Measurements from ENCODE around the gene POU3F2. TPM values are rescaled to one million over a fixed set of nuclear protein-coding genes. Genes with fewer than 3 reads are reported as not detected.
A peak's percentile ranks its signal among the peaks of the same experiment; 100 is the strongest.

POU3F2 gene
- polyA plus RNA-seq, 2 of the 4 experiments (the other 2 are of a cell fraction), result not detected

- ATAC-seq, result peak in 1 of 2 experiments; percentile 22; a peak in 2 of 6 replicates
Measured at GRCh38 chr6:98824902-98825599, 9.3 kb upstream of the POU3F2 start.

GRCh38 chr6:98825600-98826230 is 8.7 kb upstream of the POU3F2 start:
- Histone ChIP-seq H3K9me3 (no peaks in the 10 kb centered on the region), H3K4me2 (no peak overlapping the region), H3K4me3 (no peak overlapping the region), H3K4me1 (no peaks in the 10 kb centered on the region), H3K27ac (no peak overlapping the region)
- CTCF ChIA-PET, result no interaction called here
- no peak for DNase-seq (ENCODE audit: low read depth in 1 of 2, low spot score in 1 of 2)
- TF ChIP-seq MAX (IDR thresholded peaks at IDR 0.05), result no peak
- TF ChIP-seq, protein P1, sequence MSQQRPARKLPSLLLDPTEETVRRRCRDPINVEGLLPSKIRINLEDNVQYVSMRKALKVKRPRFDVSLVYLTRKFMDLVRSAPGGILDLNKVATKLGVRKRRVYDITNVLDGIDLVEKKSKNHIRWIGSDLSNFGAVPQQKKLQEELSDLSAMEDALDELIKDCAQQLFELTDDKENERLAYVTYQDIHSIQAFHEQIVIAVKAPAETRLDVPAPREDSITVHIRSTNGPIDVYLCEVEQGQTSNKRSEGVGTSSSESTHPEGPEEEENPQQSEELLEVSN (IDR thresholded peaks at IDR 0.05; ENCODE audit: borderline replicate concordance, low read depth), result no peak
- no peak for TF ChIP-seq SREBF2 (IDR thresholded peaks at IDR 0.05)
- TF ChIP-seq, protein P2, sequence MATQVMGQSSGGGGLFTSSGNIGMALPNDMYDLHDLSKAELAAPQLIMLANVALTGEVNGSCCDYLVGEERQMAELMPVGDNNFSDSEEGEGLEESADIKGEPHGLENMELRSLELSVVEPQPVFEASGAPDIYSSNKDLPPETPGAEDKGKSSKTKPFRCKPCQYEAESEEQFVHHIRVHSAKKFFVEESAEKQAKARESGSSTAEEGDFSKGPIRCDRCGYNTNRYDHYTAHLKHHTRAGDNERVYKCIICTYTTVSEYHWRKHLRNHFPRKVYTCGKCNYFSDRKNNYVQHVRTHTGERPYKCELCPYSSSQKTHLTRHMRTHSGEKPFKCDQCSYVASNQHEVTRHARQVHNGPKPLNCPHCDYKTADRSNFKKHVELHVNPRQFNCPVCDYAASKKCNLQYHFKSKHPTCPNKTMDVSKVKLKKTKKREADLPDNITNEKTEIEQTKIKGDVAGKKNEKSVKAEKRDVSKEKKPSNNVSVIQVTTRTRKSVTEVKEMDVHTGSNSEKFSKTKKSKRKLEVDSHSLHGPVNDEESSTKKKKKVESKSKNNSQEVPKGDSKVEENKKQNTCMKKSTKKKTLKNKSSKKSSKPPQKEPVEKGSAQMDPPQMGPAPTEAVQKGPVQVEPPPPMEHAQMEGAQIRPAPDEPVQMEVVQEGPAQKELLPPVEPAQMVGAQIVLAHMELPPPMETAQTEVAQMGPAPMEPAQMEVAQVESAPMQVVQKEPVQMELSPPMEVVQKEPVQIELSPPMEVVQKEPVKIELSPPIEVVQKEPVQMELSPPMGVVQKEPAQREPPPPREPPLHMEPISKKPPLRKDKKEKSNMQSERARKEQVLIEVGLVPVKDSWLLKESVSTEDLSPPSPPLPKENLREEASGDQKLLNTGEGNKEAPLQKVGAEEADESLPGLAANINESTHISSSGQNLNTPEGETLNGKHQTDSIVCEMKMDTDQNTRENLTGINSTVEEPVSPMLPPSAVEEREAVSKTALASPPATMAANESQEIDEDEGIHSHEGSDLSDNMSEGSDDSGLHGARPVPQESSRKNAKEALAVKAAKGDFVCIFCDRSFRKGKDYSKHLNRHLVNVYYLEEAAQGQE (IDR thresholded peaks at IDR 0.05), result no peak
- TF ChIP-seq TP53 (CRISPR knock-in tag; IDR thresholded peaks at IDR 0.05), result no peak
- TF ChIP-seq CEBPB (IDR thresholded peaks at IDR 0.05), result no peak
- TF ChIP-seq, protein P3, sequence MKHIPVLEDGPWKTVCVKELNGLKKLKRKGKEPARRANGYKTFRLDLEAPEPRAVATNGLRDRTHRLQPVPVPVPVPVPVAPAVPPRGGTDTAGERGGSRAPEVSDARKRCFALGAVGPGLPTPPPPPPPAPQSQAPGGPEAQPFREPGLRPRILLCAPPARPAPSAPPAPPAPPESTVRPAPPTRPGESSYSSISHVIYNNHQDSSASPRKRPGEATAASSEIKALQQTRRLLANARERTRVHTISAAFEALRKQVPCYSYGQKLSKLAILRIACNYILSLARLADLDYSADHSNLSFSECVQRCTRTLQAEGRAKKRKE (CRISPR knock-in tag; IDR thresholded peaks at IDR 0.05; ENCODE audit: low read depth), result no peak
- no peak for TF ChIP-seq KDM1A (IDR thresholded peaks at IDR 0.05; ENCODE audit: low read depth)
- no peak for TF ChIP-seq POLR2A (IDR thresholded peaks at IDR 0.05; ENCODE audit: low read length)
- TF ChIP-seq PHF8 (IDR thresholded peaks at IDR 0.05; ENCODE audit: borderline replicate concordance, low read depth), result no peak
- no peak for TF ChIP-seq TFCP2L1 (CRISPR knock-in tag; IDR thresholded peaks at IDR 0.05)
- TF ChIP-seq ESRRA (IDR thresholded peaks at IDR 0.05; ENCODE audit: borderline replicate concordance, low read length), result no peak
- no peak for TF ChIP-seq KDM5A (IDR thresholded peaks at IDR 0.05)
- no peak for TF ChIP-seq FOSB (CRISPR knock-in tag; IDR thresholded peaks at IDR 0.05)
- TF ChIP-seq FOXS1 (CRISPR knock-in tag; IDR thresholded peaks at IDR 0.05), result no peak
- WGBS (ENCODE audit: missing lambda C conversion rate), result 52% methylated on average over 19 of the region's 19 CpGs
- ATAC-seq, result no peak
- no peak for FAIRE-seq
- POLR2A ChIA-PET, result no interaction called here

More at GRCh38 chr6:98824902-98825599, 9.3 kb upstream of the POU3F2 start:
- POLR2A ChIA-PET, result no interaction called here
- Histone ChIP-seq H3K27ac (no peak overlapping the region), H3K4me1 (no peaks in the 10 kb centered on the region), H3K4me2 (peak overlapping the region; percentile 50), H3K9me3 (no peaks in the 10 kb centered on the region), H3K4me3 (0 out of 3 replicates have a peak overlapping the region, but pooled peaks have one; percentile 15)
- CTCF ChIA-PET, result no interaction called here
- WGBS (ENCODE audit: missing lambda C conversion rate), result 22% methylated on average over 7 of the region's 32 CpGs
- no peak for DNase-seq (ENCODE audit: low read depth in 1 of 2, low spot score in 1 of 2)
- TF ChIP-seq RAD21 (conservative IDR thresholded peaks at IDR 0.05 in 1 of 2, IDR thresholded peaks at IDR 0.05 in 1 of 2), result no peak
- no peak for TF ChIP-seq ZC3H11A (IDR thresholded peaks at IDR 0.05)
- TF ChIP-seq CBX2 (IDR thresholded peaks at IDR 0.05; ENCODE audit: borderline replicate concordance, low read depth), result no peak
- no peak for TF ChIP-seq CHD2 (IDR thresholded peaks at IDR 0.05; ENCODE audit: low read length, partially characterized antibody)
- no peak for TF ChIP-seq NFE2L2 (conservative IDR thresholded peaks at IDR 0.05; ENCODE audit: low read length)
- TF ChIP-seq MAX (IDR thresholded peaks at IDR 0.05), result no peak
- no peak for TF ChIP-seq RNF2 (IDR thresholded peaks at IDR 0.05; ENCODE audit: borderline replicate concordance, low read depth)
- TF ChIP-seq ZNF302 (CRISPR knock-in tag; IDR thresholded peaks at IDR 0.05), result no peak
- TF ChIP-seq RARB (CRISPR knock-in tag; IDR thresholded peaks at IDR 0.05), result no peak
- TF ChIP-seq EP300 (IDR thresholded peaks at IDR 0.05), result no peak
- no peak for TF ChIP-seq ESRRA (IDR thresholded peaks at IDR 0.05; ENCODE audit: borderline replicate concordance, low read length)
- TF ChIP-seq KDM1A (IDR thresholded peaks at IDR 0.05; ENCODE audit: low read depth), result no peak
- no peak for TF ChIP-seq SREBF2 (IDR thresholded peaks at IDR 0.05)
- TF ChIP-seq RCOR1 (IDR thresholded peaks at IDR 0.05; ENCODE audit: low read depth, low read length), result no peak
- TF ChIP-seq PHF8 (IDR thresholded peaks at IDR 0.05; ENCODE audit: borderline replicate concordance, low read depth), result no peak
- no peak for TF ChIP-seq HES2 (IDR thresholded peaks at IDR 0.05)
- no peak for FAIRE-seq
